HG03565 (cell line): Measurements from ENCODE around the gene CYP2A6.
"Not testable (repeated sequence)": the region's sequence is repeated elsewhere in the genome, so short reads cannot be mapped to it uniquely, and the experiment has no call there.

ENCODE experiments used
- ATAC-seq: cut with Tn5 transposase; IDR thresholded peaks from one replicate; pipeline ENCODE4 v1.9.1; 2021; ENCODE audit warnings: mild to moderate bottlenecking, moderate library complexity; ENCODE audit not compliant: unreplicated experiment

Gene CYP2A6, protein sequence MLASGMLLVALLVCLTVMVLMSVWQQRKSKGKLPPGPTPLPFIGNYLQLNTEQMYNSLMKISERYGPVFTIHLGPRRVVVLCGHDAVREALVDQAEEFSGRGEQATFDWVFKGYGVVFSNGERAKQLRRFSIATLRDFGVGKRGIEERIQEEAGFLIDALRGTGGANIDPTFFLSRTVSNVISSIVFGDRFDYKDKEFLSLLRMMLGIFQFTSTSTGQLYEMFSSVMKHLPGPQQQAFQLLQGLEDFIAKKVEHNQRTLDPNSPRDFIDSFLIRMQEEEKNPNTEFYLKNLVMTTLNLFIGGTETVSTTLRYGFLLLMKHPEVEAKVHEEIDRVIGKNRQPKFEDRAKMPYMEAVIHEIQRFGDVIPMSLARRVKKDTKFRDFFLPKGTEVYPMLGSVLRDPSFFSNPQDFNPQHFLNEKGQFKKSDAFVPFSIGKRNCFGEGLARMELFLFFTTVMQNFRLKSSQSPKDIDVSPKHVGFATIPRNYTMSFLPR

DNA sequence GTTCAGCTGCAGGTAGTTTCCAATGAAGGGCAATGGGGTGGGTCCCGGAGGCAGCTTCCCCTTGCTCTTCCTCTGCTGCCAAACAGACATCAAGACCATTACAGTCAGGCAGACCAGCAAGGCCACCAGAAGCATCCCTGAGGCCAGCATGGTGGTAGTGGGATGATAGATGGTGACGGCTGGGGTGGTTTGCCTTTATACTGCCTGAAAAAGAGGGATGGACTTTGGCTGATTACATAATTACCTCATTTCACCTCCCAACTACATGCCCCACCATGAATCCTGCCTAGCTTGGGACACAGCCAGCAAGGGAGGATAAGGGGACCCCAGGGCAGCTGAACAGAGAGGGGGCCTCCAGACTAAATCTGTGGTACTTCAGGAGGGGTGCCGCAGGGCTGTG, at the start of gene CYP2A6:
Gene CYP2A6 (minus strand): TSS at position 171 of the 400 bp plus-strand sequence. CDS start 21 bp downstream, at position 150.
- not testable (repeated sequence) for ATAC-seq

- ATAC-seq: not testable (repeated sequence)
Observed at GRCh38 chr19:40899964-40900363, 49.7 kb upstream of the CYP2A6 start.

DNA sequence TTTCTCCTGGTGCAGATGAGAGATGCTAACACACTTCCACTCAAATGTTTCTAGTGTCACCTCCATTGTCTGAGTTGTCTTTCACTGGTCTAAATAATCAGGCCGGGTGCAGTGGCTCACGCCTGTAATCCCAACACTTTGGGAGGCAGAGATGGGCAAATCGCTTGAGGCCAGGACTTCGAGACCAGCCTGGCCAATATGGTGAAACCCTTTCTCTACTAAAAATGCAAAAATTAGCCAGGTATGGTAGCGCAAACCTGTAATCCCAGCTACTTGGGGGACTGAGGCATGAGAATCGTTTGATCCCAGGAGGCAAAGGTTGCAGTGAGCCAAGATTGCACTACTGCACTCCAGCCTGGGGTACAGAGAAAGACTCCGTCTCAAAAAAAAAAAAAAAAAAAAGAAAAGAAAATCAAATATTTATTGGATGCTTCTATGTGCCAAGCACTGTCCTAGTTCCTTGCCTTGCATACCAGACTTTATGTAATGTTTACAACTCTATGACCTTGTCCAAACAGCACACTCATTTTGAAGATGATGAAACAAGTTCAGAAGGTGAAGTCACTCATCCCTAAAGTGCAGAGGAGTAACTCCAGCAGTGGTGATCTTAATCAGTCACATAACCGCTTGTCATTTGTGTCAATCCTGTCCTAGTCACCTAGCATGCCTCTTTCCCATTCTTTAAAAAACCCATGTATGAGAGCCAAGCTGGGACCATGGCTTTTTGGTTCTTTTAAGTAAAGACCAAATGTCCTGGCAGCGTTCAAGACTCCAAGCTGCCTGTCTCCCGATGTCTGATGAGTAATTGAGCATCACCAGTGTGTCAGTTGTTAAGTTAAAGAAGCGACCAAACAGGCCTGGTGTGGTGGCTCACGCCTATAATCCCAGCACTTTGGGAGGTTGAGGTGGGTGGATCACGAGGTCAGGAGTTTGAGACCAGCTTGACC, 46.9 kb upstream of the CYP2A6 start:
- ATAC-seq: not testable (repeated sequence)

DNA sequence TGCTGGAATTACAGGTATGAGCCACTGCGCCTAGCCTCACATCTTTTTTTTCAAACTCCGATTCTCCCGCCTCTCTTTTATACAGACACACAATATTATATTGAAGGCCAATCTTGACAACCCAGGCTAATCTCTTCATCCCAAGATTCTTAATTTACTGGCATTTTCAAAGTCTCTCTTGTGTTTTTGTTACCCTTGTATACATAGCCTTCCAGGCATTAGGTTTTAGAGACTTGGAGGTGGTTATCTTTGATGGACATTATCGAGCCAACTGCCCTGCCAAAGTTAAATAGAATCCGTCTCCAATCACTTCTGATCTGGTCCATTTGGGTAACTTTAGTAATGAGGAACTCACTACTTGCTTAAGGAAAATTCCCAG, 46.2 kb upstream of the CYP2A6 start:
- ATAC-seq: no peak

DNA sequence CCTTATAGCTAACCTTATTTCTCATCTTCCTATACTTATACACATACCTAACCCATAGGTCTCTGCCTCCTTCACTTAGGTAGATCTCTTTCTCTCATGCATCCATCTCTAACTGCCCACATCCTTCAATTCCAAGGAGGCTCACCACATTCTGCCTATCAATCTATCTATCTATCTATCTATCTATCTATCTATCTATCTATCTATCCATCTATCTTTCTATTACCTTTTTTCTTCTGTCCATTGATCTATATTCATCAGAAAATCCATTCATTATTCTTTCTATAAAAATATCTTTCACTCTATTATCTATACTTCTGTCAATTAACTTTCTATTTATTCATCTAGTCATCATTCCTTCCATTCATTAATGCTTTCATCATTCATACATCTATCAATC, 42.9 kb upstream of the CYP2A6 start:
- no peak for ATAC-seq

DNA sequence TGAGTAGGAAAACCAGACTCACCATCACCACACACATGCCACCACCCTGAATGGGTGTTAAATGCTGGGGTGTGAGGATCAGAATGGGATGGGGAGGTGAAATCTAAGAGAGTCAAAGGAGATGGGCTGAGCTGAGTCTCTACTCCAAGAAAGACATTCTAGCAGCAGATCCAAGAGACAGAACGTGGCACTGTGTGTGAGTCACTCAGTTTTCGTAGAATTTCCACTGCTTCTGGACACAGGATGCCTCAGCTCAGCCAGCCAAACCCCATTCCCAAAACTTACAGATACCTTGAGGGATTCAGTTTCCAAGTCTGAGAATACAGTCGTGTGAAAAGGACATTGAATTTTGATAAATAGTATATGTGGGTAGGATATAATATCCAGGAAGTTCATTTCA, 39.1 kb upstream of the CYP2A6 start:
- ATAC-seq: no peak

GRCh38 chr19:40888191-40888590, 37.9 kb upstream of the CYP2A6 start:
- ATAC-seq: no peak

- not testable (repeated sequence) for ATAC-seq
Observed at GRCh38 chr19:40884187-40884931, 34.1 kb upstream of the CYP2A6 start.

DNA sequence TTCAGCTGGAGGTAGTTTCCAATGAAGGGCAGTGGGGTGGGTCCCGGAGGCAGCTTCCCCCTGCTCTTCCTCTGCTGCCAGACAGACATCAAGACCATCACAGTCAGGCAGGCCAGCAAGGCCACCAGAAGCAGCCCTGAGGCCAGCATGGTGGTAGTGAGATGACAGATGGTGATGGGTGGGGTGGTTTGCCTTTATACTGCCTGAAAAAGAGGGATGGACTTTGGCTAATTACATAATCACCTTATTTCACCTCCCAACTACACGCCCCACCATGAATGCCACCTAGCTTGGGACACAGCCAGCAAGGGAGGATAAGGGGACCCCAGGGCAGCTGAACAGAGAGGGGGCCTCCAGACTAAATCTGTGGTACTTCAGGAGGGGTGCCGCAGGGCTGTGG, 31.8 kb upstream of the CYP2A6 start, which contains the start of gene CYP2A7:
Gene CYP2A7 (minus strand): TSS at position 170 of the 400 bp plus-strand sequence. CDS start 21 bp downstream, at position 149.
- not testable (repeated sequence) for ATAC-seq

GRCh38 chr19:40879349-40879748, 29.1 kb upstream of the CYP2A6 start:
- not testable (repeated sequence) for ATAC-seq

GRCh38 chr19:40875526-40875951, 25.3 kb upstream of the CYP2A6 start:
- ATAC-seq: not testable (repeated sequence)

DNA sequence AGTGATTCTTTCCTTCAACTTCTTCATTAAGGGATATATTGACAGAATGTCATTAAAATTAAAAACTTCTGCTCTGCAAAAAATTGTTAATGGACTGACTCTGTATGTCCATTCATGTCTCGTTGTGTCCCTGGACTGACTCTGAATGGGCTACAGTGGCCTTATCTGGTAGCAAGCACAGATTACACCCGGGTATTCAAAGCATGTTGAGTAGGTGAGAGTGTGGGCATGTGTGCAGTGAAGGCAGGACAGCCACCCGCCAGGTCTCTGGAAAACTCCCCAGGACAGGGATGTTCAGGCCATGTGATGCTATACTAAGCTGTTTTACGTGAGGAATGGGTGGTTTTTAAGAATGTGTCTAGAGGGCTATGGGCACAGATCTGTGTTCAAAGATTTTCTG, 24.6 kb upstream of the CYP2A6 start:
- not testable (repeated sequence) for ATAC-seq

GRCh38 chr19:40873873-40874272, 23.6 kb upstream of the CYP2A6 start:
- ATAC-seq: not testable (repeated sequence)

GRCh38 chr19:40872209-40872608, 22.0 kb upstream of the CYP2A6 start:
- no peak for ATAC-seq

- ATAC-seq: no peak
Observed at GRCh38 chr19:40867701-40868100, 17.5 kb upstream of the CYP2A6 start.

DNA sequence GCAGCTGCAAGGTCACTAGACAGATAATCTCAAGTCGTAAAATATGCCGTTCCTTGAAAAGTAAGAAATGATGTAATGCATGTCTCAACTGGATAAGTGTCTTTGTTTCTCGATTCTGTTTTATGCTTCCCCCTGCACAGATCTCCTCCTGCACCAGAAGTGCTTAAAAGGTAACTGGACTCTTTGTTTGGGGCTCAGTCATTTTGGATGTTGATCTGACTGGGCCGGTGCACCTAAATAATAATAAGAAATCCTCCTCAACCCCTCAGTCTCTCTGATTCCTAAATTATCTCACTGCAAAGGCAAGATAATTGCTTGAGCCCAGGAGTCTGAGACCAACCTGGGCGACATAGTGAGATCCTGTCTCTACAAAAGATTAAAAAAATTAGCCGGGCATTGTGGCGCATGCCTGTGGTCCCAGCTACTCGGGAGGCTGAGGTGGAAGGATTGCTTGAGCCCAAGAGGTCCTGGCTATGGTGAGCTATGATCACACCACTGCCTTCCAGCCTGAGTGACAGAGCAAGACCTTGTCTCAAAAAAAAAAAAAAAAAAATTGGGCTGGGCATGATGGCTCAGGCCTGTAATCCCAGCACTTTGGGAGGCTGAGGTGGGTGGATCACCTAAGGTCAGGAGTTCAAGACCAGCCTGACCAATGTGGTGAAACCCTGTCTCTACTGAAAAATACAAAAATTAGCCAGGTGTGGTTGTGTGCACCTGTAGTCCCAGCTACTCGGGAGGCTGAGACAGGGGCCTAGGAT, 14.7 kb upstream of the CYP2A6 start:
- ATAC-seq: not testable (repeated sequence)

GRCh38 chr19:40862785-40863184, 12.5 kb upstream of the CYP2A6 start:
- ATAC-seq: no peak

DNA sequence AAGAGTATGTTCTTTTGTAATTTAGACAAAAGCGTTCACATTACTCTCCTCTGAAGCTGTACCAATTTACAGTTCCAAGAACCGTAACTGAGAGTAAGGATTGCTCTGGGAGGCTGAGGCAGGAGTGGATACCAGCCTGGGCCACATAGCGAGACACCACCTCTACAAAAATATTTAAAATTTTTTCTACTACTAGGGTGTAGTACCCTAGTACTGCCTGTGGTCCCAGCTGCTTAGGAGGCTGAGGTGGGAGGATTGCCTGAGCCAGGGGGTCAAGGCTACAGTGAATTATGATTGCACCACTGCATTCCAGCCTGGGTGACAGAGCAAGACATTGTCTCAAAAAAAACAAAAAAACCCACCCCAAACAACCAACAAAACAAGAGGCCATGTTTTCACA, 12.1 kb upstream of the CYP2A6 start:
- ATAC-seq: no peak

- no peak for ATAC-seq
Observed at GRCh38 chr19:40858109-40858508, 7.9 kb upstream of the CYP2A6 start.
